HG03457 (cell line): Measurements from ENCODE around the gene TBC1D1.
"Not testable (repeated sequence)": the region's sequence is repeated elsewhere in the genome, so short reads cannot be mapped to it uniquely, and the experiment has no call there.

Source experiments
- ATAC-seq: cut with Tn5 transposase; IDR thresholded peaks from one replicate; pipeline ENCODE4 v1.9.1; 2021; ENCODE audit warnings: moderate number of reproducible peaks; ENCODE audit not compliant: unreplicated experiment

TBC1D1 gene

GRCh38 chr4:38007645-38008044 lies 116.8 kb downstream of the TBC1D1 start:
- ATAC-seq = no peak

- no peak for ATAC-seq
Measured at GRCh38 chr4:38008571-38009021, 117.7 kb downstream of the TBC1D1 start.

GRCh38 chr4:38009421-38009820 lies 118.5 kb downstream of the TBC1D1 start:
- no peak for ATAC-seq

- ATAC-seq = no peak
Measured at GRCh38 chr4:38009949-38010348, 119.1 kb downstream of the TBC1D1 start.

GRCh38 chr4:38011511-38012162 lies 120.8 kb downstream of the TBC1D1 start:
- no peak for ATAC-seq

GRCh38 chr4:38013461-38014366 lies 122.8 kb downstream of the TBC1D1 start:
- no peak for ATAC-seq

- ATAC-seq = no peak
Measured at GRCh38 chr4:38014421-38014852, 123.6 kb downstream of the TBC1D1 start.

- ATAC-seq = no peak
Measured at GRCh38 chr4:38015886-38016515, 125.1 kb downstream of the TBC1D1 start.

- no peak for ATAC-seq
Measured at GRCh38 chr4:38016698-38017097, 125.8 kb downstream of the TBC1D1 start.

GRCh38 chr4:38017609-38018008 lies 126.7 kb downstream of the TBC1D1 start:
- no peak for ATAC-seq

GRCh38 chr4:38020386-38020785 lies 129.5 kb downstream of the TBC1D1 start:
- no peak for ATAC-seq

- not testable (repeated sequence) for ATAC-seq
Measured at GRCh38 chr4:38020961-38021360, 130.1 kb downstream of the TBC1D1 start.

GRCh38 chr4:38021751-38022150 lies 130.9 kb downstream of the TBC1D1 start:
- no peak for ATAC-seq

- ATAC-seq = no peak
Measured at GRCh38 chr4:38023347-38024205, 132.7 kb downstream of the TBC1D1 start.

- ATAC-seq = no peak
Measured at GRCh38 chr4:38024206-38024509, 133.3 kb downstream of the TBC1D1 start.

GRCh38 chr4:38025665-38026064 lies 134.8 kb downstream of the TBC1D1 start:
- ATAC-seq = no peak

- ATAC-seq = no peak
Measured at GRCh38 chr4:38026158-38026740, 135.4 kb downstream of the TBC1D1 start.

- no peak for ATAC-seq
Measured at GRCh38 chr4:38030023-38030422, 139.1 kb downstream of the TBC1D1 start.

- no peak for ATAC-seq
Measured at GRCh38 chr4:38034986-38035882, 144.3 kb downstream of the TBC1D1 start.
